Brain microvascular endothelial cell (primary cell): ENCODE data around the gene CACNA1E.

Source experiments
- DNase-seq: peaks from one replicate; pipeline ENCODE4 v3.0.0-alpha.2; 2020
- H3K27ac ChIP-seq: fragments of 250-450 bp; sonication (Bioruptor Pico); 2 replicates; pipeline ENCODE4 v1.5.1; 2020; ENCODE audit warnings: mild to moderate bottlenecking, moderate library complexity
- H3K27me3 ChIP-seq: fragments of 250-450 bp; sonication (Bioruptor Pico); replicated peaks from 2 replicates; pipeline ENCODE4 v1.5.1; 2020; ENCODE audit warnings: mild to moderate bottlenecking
- H3K36me3 ChIP-seq: fragments of 250-450 bp; sonication (Bioruptor Pico); replicated peaks from 2 replicates; pipeline ENCODE4 v1.5.1; 2020; ENCODE audit warnings: mild to moderate bottlenecking
- H3K4me3 ChIP-seq: 2 replicates; pipeline ENCODE4 v1.5.1; 2011; ENCODE audit warnings: low read depth, mild to moderate bottlenecking, control low read depth, low read length, moderate library complexity
- CTCF ChIP-seq: IDR thresholded peaks from 2 replicates; pipeline ENCODE4 v1.5.1; 2011; ENCODE audit warnings: low read depth, mild to moderate bottlenecking, moderate library complexity, low read length, control low read depth, inconsistent platforms; ENCODE audit errors: missing control alignments
- in situ Hi-C: cut with HindIII; loops from 2 replicates; pipeline ENCODE4 v1.10.0; 2017; ENCODE audit warnings: low sequenced_read_pairs, low pct_ligation_motif_present

The CACNA1E gene

DNA sequence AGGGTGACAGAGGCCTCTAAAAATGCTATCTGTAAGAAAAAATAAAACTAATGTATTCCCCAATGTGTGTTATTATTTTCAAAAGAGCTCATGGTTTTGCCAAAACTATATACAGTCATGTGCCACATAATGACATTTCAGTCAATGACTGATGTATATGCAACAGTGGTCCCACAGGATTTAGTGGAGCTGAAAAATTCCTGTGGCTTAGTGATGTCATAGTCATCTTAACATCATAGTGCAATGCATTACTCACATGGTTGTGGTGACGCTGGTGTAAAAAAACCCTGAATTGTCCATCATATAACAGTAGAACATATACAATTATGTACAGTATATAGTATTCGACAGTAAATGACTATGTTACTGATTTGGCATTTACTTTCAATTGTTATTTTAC, 172.4 kb downstream of the CACNA1E start:
- Histone ChIP-seq H3K36me3 (no peaks in the 10 kb centered on the region), H3K27me3 (no peaks in the 10 kb centered on the region), H3K27ac (no peak overlapping the region), H3K4me3 (no peak overlapping the region)
- TF ChIP-seq CTCF = no peak
- in situ Hi-C loops = no loop called here
- no peak for DNase-seq

DNA sequence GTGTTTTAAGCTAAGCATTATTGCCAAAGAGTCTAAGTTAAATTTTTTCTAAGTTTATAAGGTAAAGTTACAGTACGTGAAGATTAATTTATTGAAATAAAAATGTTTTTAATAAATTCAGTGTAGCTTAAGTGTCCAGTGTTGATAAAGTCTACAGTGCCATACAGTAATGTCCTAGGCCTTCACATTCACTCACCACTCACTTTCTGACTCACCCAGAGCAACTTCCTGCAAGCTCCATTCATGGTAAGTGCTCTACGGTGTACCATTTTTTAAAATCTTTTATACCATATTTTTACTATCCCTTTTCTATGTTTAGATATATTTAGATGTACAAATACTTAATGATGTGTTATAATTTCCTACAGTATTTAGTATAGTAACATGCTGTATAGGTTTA, 173.2 kb downstream of the CACNA1E start:
- no peaks in the 10 kb centered on the region for H3K36me3 ChIP-seq
- no peak for TF ChIP-seq CTCF
- H3K27ac ChIP-seq = no peak overlapping the region
- in situ Hi-C loops = no loop called here
- H3K27me3 ChIP-seq = no peaks in the 10 kb centered on the region
- no peak for DNase-seq
- no peak overlapping the region for H3K4me3 ChIP-seq

- in situ Hi-C loops = no loop called here
- no peaks in the 10 kb centered on the region for H3K27me3 ChIP-seq
- no peak overlapping the region for H3K27ac ChIP-seq
- TF ChIP-seq CTCF = no peak
- no peak overlapping the region for H3K4me3 ChIP-seq
- H3K36me3 ChIP-seq = no peaks in the 10 kb centered on the region
- DNase-seq = no peak
Measured at GRCh38 chr1:181658581-181658980, 175.3 kb downstream of the CACNA1E start.

GRCh38 chr1:181659321-181659957, 176.1 kb downstream of the CACNA1E start:
- Histone ChIP-seq H3K27me3 (no peaks in the 10 kb centered on the region), H3K36me3 (no peaks in the 10 kb centered on the region), H3K4me3 (no peak overlapping the region), H3K27ac (no peak overlapping the region)
- TF ChIP-seq CTCF = no peak
- in situ Hi-C loops = no loop called here
- DNase-seq = no peak

GRCh38 chr1:181660621-181661020, 177.3 kb downstream of the CACNA1E start:
- in situ Hi-C loops = no loop called here
- H3K4me3 ChIP-seq = no peak overlapping the region
- H3K27ac ChIP-seq = no peak overlapping the region
- no peaks in the 10 kb centered on the region for H3K36me3 ChIP-seq
- no peaks in the 10 kb centered on the region for H3K27me3 ChIP-seq
- no peak for DNase-seq
- no peak for TF ChIP-seq CTCF

GRCh38 chr1:181661569-181661968, 178.3 kb downstream of the CACNA1E start:
- H3K27ac ChIP-seq = no peak overlapping the region
- in situ Hi-C loops = no loop called here
- no peak for TF ChIP-seq CTCF
- no peaks in the 10 kb centered on the region for H3K27me3 ChIP-seq
- no peak for DNase-seq
- H3K36me3 ChIP-seq = no peaks in the 10 kb centered on the region
- H3K4me3 ChIP-seq = no peak overlapping the region
